DND-41 (cell line): ENCODE results near the gene IKBKE.

Source experiments
- ATAC-seq: fragments of 200-7000 bp; cut with Tn5 transposase; 3 replicates; pipeline ENCODE4 v1.9.1; 2021; ENCODE audit warnings: low read depth; ENCODE audit not compliant: insufficient read depth
- DNase-seq: peaks from one replicate; pipeline ENCODE4 v3.0.0-alpha.2; 2020
- H2AFZ ChIP-seq: 2 replicates; pipeline ENCODE4 v1.6.0; 2012; ENCODE audit warnings: low read depth, low read length
- H3K27ac ChIP-seq: 2 replicates; pipeline ENCODE4 v1.5.1; 2012; ENCODE audit warnings: low read length, inconsistent platforms
- H3K27me3 ChIP-seq: fragments of 200-600 bp; sonication (generic); 2 replicates; pipeline ENCODE4 v1.6.0; 2012; ENCODE audit warnings: low read length, mild to moderate bottlenecking, inconsistent platforms; ENCODE audit not compliant: insufficient read depth, poor library complexity
- H3K36me3 ChIP-seq: 2 replicates; pipeline ENCODE4 v1.5.1; 2012; ENCODE audit warnings: low read length, inconsistent platforms; ENCODE audit not compliant: insufficient read depth
- H3K4me1 ChIP-seq: 2 replicates; pipeline ENCODE4 v1.5.1; 2012; ENCODE audit warnings: mild to moderate bottlenecking, low read length; ENCODE audit not compliant: insufficient read depth
- H3K4me2 ChIP-seq: 2 replicates; pipeline ENCODE4 v1.6.0; 2012; ENCODE audit warnings: mild to moderate bottlenecking, moderate library complexity, low read length, inconsistent platforms; ENCODE audit not compliant: insufficient read depth
- H3K4me3 ChIP-seq, 2 experiments: fragments of 200-600 bp in 1 of 2; shearing (Covaris generic) in 1 of 2; 2 replicates each; pipeline ENCODE4 v1.5.1; 2012 to 2016; ENCODE audit warnings: inconsistent platforms in 2 of 2, low read length in 2 of 2, mild to moderate bottlenecking in 2 of 2, low read depth in 1 of 2, moderate library complexity in 1 of 2
- H3K79me2 ChIP-seq: 2 replicates; pipeline ENCODE4 v1.6.0; 2012; ENCODE audit warnings: low read length, inconsistent platforms; ENCODE audit not compliant: insufficient read depth
- H3K9ac ChIP-seq: 2 replicates; pipeline ENCODE4 v1.6.0; 2012; ENCODE audit warnings: low read depth, mild to moderate bottlenecking, inconsistent platforms, low read length, moderate library complexity
- H3K9me3 ChIP-seq: 2 replicates; pipeline ENCODE4 v1.5.1; 2012; ENCODE audit warnings: low read length, moderate library complexity, mild to moderate bottlenecking, inconsistent platforms; ENCODE audit not compliant: insufficient read depth, severe bottlenecking
- H4K20me1 ChIP-seq: 2 replicates; pipeline ENCODE4 v1.6.0; 2012; ENCODE audit warnings: low read length; ENCODE audit not compliant: insufficient read depth
- EZH2 ChIP-seq: IDR thresholded peaks from 3 replicates; pipeline ENCODE4 v1.6.1; 2012; ENCODE audit warnings: borderline replicate concordance, low read depth, mild to moderate bottlenecking, moderate library complexity, low read length, inconsistent platforms; ENCODE audit not compliant: severe bottlenecking
- TF ChIP-seq, protein P1 (sequence below): IDR thresholded peaks from 2 replicates; pipeline ENCODE4 v1.5.1; 2012; ENCODE audit warnings: borderline replicate concordance, low read length, moderate library complexity, mild to moderate bottlenecking; ENCODE audit not compliant: poor library complexity, severe bottlenecking; ENCODE audit errors: extremely low read depth

The IKBKE gene

DNA sequence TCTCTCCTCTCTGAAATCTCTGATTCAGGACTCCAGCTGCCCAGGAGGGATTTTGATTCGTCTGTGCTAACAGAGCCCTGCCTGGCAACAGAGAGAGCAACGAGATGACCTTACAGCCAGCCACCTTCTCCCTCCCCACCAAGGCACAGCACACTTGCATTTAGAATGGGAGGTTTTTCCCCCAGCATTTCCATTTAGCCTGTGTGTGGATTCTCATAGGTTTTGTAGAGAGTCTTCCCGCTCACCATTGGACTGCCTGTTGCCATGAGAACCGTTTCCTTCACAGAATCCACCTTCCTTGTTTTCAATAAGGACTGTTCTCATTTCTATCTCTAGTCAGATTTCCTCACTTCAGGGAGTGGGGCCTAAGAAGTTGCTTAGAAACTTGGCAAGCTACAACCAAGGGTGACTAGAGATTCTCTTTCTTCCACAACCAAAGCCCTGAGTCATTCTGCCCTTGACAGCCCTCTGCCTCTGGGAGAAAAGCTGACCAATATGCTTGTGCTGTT is 5.8 kb upstream of the IKBKE start:
- H4K20me1 ChIP-seq = no peaks in the 10 kb centered on the region
- H3K79me2 ChIP-seq = no peaks in the 10 kb centered on the region

DNA sequence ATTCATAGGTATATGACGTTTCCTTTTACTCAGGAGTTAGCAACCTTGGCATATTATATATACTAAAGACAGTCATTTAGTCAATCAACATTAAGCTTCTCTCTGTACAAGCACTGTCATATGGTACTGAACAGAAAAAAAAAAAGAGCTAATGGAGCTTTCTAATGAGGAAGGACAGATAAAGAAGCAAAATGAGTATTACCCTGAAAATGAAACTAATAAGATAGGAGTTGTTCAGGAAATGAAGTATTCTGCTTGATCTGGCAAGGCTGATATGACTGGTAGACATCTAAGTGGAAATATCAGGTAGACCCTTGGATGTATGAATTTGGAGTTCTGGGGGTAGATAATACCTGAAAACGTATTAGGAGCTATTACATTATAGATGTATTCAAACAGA is 4.3 kb upstream of the IKBKE start:
- ATAC-seq = no peak
- Histone ChIP-seq H3K4me2 (no peak overlapping the region), H3K9me3 (no peaks in the 10 kb centered on the region), H3K4me1 (peaks cover 13% of the 10 kb centered on the region), H3K27me3 (no peaks in the 10 kb centered on the region), H3K36me3 (peaks cover 8% of the 10 kb centered on the region), H4K20me1 (no peaks in the 10 kb centered on the region), H3K4me3 (no peak overlapping the region), H3K9ac (no peak overlapping the region), H3K79me2 (0 out of 2 replicates have a peak, but pooled peaks cover 5% of the 10 kb centered on the region), H2AFZ (no peak overlapping the region), H3K27ac (no peak overlapping the region)
- no peak for DNase-seq
- TF ChIP-seq, protein P1, sequence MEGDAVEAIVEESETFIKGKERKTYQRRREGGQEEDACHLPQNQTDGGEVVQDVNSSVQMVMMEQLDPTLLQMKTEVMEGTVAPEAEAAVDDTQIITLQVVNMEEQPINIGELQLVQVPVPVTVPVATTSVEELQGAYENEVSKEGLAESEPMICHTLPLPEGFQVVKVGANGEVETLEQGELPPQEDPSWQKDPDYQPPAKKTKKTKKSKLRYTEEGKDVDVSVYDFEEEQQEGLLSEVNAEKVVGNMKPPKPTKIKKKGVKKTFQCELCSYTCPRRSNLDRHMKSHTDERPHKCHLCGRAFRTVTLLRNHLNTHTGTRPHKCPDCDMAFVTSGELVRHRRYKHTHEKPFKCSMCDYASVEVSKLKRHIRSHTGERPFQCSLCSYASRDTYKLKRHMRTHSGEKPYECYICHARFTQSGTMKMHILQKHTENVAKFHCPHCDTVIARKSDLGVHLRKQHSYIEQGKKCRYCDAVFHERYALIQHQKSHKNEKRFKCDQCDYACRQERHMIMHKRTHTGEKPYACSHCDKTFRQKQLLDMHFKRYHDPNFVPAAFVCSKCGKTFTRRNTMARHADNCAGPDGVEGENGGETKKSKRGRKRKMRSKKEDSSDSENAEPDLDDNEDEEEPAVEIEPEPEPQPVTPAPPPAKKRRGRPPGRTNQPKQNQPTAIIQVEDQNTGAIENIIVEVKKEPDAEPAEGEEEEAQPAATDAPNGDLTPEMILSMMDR = no peak
- no peak for TF ChIP-seq EZH2

More for the DNA sequence above, 5.8 kb upstream of the IKBKE start:
- no peak overlapping the region for H2AFZ ChIP-seq
- no peak overlapping the region for H3K9ac ChIP-seq
- DNase-seq = no peak
- no peak overlapping the region for H3K4me2 ChIP-seq
- peaks cover 3% of the 10 kb centered on the region for H3K4me1 ChIP-seq
- H3K27ac ChIP-seq = no peak overlapping the region
- H3K27me3 ChIP-seq = no peaks in the 10 kb centered on the region
- ATAC-seq = no peak
- H3K36me3 ChIP-seq = peaks cover 9% of the 10 kb centered on the region
- no peak overlapping the region for H3K4me3 ChIP-seq
- no peak for TF ChIP-seq EZH2
- TF ChIP-seq, protein P1 = no peak
- no peaks in the 10 kb centered on the region for H3K9me3 ChIP-seq

DNA sequence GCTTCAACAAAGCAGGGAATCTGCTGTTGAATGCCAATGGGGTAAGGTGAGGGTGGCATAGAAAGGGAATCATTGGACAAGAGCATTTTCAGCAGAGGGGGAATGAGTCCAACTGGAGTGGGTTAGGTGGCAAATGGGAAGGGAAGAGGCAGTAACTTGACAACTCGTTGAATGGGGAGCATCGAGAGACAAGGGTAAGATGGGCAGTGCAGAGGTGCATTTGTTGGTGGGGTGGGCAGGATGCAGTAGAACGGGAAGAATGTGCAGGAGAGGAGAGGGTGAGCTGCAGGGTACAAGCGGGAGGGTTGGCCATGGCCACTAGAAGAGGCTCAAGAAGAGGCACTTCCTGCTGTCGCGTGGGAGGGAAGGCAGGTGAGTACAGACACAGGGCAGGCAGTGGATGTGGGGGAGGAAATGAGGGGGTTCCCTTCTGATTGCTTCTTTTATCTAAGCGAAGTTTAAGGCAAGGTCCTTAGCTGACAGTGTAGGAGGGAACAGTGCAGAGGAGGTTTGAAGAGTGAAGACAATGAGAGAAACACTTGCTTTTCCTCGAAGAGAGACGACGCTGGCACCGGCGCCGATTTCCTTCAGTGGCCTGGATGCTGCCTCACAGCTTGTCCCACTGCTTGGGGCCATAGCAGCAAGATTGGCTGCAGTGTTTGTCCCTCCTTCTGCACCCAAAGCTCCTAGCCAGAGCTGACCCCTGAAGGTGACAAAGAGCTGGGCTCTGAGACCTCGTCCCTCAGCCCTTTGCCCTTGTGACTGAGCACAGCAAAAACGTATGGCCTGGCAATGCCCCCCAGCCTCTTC is 3.2 kb upstream of the IKBKE start:
- Histone ChIP-seq H3K9ac (no peak overlapping the region), H3K79me2 (peaks cover 13% of the 10 kb centered on the region), H3K36me3 (no peaks in the 10 kb centered on the region), H3K4me3 (no peak overlapping the region), H3K4me2 (no peak overlapping the region), H3K4me1 (peaks cover 24% of the 10 kb centered on the region), H3K27ac (no peak overlapping the region), H4K20me1 (no peaks in the 10 kb centered on the region), H2AFZ (no peak overlapping the region), H3K27me3 (no peaks in the 10 kb centered on the region), H3K9me3 (no peaks in the 10 kb centered on the region)
- DNase-seq (no peak), ATAC-seq (no peak)
- TF ChIP-seq, protein P1 = no peak
- TF ChIP-seq EZH2 = no peak
